Natural killer cell (primary cell): ENCODE data around the gene JPT2. TPM values are rescaled to one million over a fixed set of nuclear protein-coding genes. Genes with fewer than 3 reads are reported as not detected.

ENCODE experiments used
- ATAC-seq, 3 donors: fragments of 150-1000 bp in 2 of 3; fragments of 200-7000 bp in 1 of 3; cut with Tn5 transposase; 1 replicate in 1 of 3; 2 replicates in 2 of 3; pipeline ENCODE4 v1.10.0; 2021; ENCODE audit warnings: mild to moderate bottlenecking in 2 of 3, moderate library complexity in 2 of 3
- DNase-seq, 2 donors: peaks; one replicate each; pipeline versions ENCODE4 v3.0.0 to v3.0.0-alpha.2; 2013 to 2021; ENCODE audit warnings: mixed read lengths in 1 of 2
- H3K27ac ChIP-seq: one replicate; pipeline ENCODE4 v1.5.1; 2013; ENCODE audit warnings: mild to moderate bottlenecking, low read length
- H3K27me3 ChIP-seq: one replicate; pipeline ENCODE4 v1.6.1; 2013; ENCODE audit warnings: low read length; ENCODE audit not compliant: control insufficient read depth, insufficient read depth
- H3K36me3 ChIP-seq: one replicate; pipeline ENCODE4 v1.6.1; 2013; ENCODE audit warnings: low read length; ENCODE audit not compliant: control insufficient read depth, insufficient read depth
- H3K4me1 ChIP-seq: one replicate; pipeline ENCODE4 v1.6.1; 2013; ENCODE audit warnings: low read length; ENCODE audit not compliant: control insufficient read depth, insufficient read depth
- H3K4me3 ChIP-seq: one replicate; pipeline ENCODE4 v1.5.1; 2013; ENCODE audit warnings: low read length
- H3K9me3 ChIP-seq: one replicate; pipeline ENCODE4 v1.6.1; 2013; ENCODE audit warnings: low read length; ENCODE audit not compliant: control insufficient read depth, insufficient read depth
- H3K27ac Mint-ChIP-seq, 2 donors: one replicate each; pipeline ENCODE4 v1.8.0; 2022; ENCODE audit warnings: mild to moderate bottlenecking in 2 of 2, mixed read lengths in 2 of 2, moderate library complexity in 1 of 2
- H3K27me3 Mint-ChIP-seq, 2 donors: one replicate each; pipeline ENCODE4 v1.8.0; 2022; ENCODE audit warnings: low read depth in 2 of 2, mixed read lengths in 2 of 2
- H3K36me3 Mint-ChIP-seq: one replicate; pipeline ENCODE4 v1.8.0; 2022; ENCODE audit warnings: mixed read lengths
- H3K4me1 Mint-ChIP-seq, 2 donors: one replicate each; pipeline ENCODE4 v1.8.0; 2022; ENCODE audit warnings: mixed read lengths in 2 of 2
- H3K4me3 Mint-ChIP-seq: one replicate; pipeline ENCODE4 v1.8.0; 2022; ENCODE audit warnings: mild to moderate bottlenecking, moderate library complexity, mixed read lengths
- H3K9me3 Mint-ChIP-seq, 2 donors: one replicate each; pipeline ENCODE4 v1.8.0; 2022; ENCODE audit warnings: mixed read lengths in 2 of 2
- WGBS: methylation state at CpG from one replicate; pipeline ENCODE4 v1.1.7; 2013; ENCODE audit warnings: missing lambda C conversion rate; ENCODE audit not compliant: insufficient coverage; 5-methylcytosine and 5-hydroxymethylcytosine counted together
- intact Hi-C: fragments of 100-400 bp; cut with micrococcal nuclease; formaldehyde crosslinking; loops from one replicate; pipeline ENCODE4 v1.14.2; 2022
- total RNA-seq, 4 donors: library from RNA; stranded (reverse); fragments of 120-200 nt in 1 of 4; gene quantifications; one replicate each; pipeline versions ENCODE4 v1.2.3 to v1.2.4, GENCODE V29; 2013 to 2022
- TF ChIP-seq, protein P1 (sequence below): fragments of 200-600 bp; IDR thresholded peaks from one replicate; pipeline ENCODE4 v1.8.0; 2022; ENCODE audit warnings: antibody characterized with exemption

The JPT2 gene
- total RNA-seq, 3 donors from 2014 or later (not counting 1 experiment from before 2014, with no cell fraction given) = 12.2 to 28.4 (median 14.2) TPM

GRCh38 chr16:1650131-1650530, 27.9 kb upstream of the JPT2 start:
- WGBS = 100% methylated on average over 1 of the region's 4 CpGs
- TF ChIP-seq, protein P1, sequence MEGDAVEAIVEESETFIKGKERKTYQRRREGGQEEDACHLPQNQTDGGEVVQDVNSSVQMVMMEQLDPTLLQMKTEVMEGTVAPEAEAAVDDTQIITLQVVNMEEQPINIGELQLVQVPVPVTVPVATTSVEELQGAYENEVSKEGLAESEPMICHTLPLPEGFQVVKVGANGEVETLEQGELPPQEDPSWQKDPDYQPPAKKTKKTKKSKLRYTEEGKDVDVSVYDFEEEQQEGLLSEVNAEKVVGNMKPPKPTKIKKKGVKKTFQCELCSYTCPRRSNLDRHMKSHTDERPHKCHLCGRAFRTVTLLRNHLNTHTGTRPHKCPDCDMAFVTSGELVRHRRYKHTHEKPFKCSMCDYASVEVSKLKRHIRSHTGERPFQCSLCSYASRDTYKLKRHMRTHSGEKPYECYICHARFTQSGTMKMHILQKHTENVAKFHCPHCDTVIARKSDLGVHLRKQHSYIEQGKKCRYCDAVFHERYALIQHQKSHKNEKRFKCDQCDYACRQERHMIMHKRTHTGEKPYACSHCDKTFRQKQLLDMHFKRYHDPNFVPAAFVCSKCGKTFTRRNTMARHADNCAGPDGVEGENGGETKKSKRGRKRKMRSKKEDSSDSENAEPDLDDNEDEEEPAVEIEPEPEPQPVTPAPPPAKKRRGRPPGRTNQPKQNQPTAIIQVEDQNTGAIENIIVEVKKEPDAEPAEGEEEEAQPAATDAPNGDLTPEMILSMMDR = no peak
- H3K4me1 ChIP-seq = peaks cover 16% of the 10 kb centered on the region
- H3K27ac ChIP-seq = no peak overlapping the region
- Mint-ChIP-seq H3K27ac (no peak overlapping the region), H3K36me3 (peaks cover 10% of the 10 kb centered on the region), H3K27me3 (no peaks in the 10 kb centered on the region), H3K4me3 (no peak overlapping the region), H3K9me3 (no peaks in the 10 kb centered on the region), H3K4me1 (peaks cover 39 to 49% of the 10 kb centered on the region in 2 donors)
- H3K36me3 ChIP-seq = peaks cover 33% of the 10 kb centered on the region
- no peaks in the 10 kb centered on the region for H3K27me3 ChIP-seq
- intact Hi-C loops = no loop called here
- no peak for DNase-seq
- no peak for ATAC-seq
- H3K9me3 ChIP-seq = no peaks in the 10 kb centered on the region
- no peak overlapping the region for H3K4me3 ChIP-seq

DNA sequence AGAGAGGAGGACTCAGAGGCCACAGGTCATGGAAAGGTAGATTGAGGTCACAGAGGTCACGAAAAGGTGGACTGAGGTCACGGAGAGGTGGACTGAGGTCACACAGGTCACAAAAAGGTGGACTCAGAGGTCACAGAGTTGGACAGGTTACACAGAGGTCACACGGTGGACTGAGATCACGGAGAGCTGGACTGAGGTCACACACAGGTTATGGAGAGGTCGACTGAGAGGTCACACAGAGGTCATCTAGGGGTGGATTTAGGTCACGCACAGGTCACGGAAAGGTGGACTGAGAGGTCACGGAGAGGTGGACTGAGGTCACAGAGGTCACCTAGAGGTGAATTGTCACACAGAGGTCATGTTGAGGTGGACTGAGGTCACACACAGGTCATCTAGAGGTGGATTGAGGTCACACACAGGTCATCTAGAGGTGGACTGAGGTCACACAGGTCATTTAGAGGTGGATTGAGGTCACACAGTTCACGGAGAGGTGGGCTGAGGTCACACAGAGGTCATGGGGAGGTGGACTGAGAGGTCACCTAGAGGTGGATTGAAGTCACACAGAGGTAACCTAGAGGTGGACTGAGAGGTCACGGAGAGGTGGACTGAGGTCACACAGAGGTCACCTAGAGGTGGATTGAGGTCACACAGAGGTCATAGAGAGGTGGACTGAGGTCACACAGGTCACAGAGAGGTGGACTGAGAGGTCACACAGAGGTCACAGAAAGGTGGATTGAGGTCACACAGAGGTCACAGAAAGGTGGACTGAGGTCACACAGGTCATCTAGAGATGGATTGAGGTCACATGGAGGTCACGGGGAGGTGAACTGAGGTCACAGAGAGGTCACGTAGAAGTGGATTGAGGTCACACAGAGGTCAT, 26.7 kb upstream of the JPT2 start:
- H3K4me1 ChIP-seq = peaks cover 8% of the 10 kb centered on the region
- TF ChIP-seq, protein P1 = no peak
- Mint-ChIP-seq H3K36me3 (peaks cover 13% of the 10 kb centered on the region), H3K27ac (peak overlapping the region; percentile 54 to 89), H3K27me3 (no peaks in the 10 kb centered on the region), H3K4me3 (no peak overlapping the region), H3K9me3 (no peaks in the 10 kb centered on the region), H3K4me1 (peaks cover 27 to 42% of the 10 kb centered on the region in 2 donors)
- H3K9me3 ChIP-seq = no peaks in the 10 kb centered on the region
- 97% methylated on average over 12 of the region's 12 CpGs for WGBS
- intact Hi-C loops = no loop called here
- no peak overlapping the region for H3K4me3 ChIP-seq
- peak in 1 of 3 donors; percentile 11 for ATAC-seq
- H3K36me3 ChIP-seq = peaks cover 41% of the 10 kb centered on the region
- H3K27ac ChIP-seq = no peak overlapping the region
- H3K27me3 ChIP-seq = no peaks in the 10 kb centered on the region
- no peak for DNase-seq

DNA sequence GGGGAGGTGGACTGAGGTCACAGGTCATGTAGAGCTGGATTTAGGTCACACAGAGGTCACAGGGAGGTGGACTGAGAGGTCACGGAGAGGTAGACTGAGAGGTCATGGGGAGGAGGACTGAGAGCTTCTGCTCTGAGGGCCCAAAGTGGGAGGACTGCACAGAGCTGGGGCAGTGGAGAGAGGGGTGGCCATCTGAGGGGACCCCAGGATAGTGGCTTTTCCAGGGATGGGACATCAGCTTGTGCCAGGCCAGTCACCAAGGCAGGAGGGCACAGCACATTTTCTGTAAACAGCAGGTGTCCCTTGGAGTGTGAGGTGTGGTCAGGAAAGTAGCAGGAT, 26.1 kb upstream of the JPT2 start:
- H3K27ac ChIP-seq = no peak overlapping the region
- H3K27me3 Mint-ChIP-seq = no peaks in the 10 kb centered on the region
- no peaks in the 10 kb centered on the region for H3K9me3 Mint-ChIP-seq
- ATAC-seq = no peak
- H3K9me3 ChIP-seq = no peaks in the 10 kb centered on the region
- no peak for DNase-seq
- peaks cover 13% of the 10 kb centered on the region for H3K36me3 Mint-ChIP-seq
- no peaks in the 10 kb centered on the region for H3K27me3 ChIP-seq
- WGBS = 91% methylated on average over 1 of the region's 1 CpG
- no peak overlapping the region for H3K4me3 ChIP-seq
- H3K4me1 Mint-ChIP-seq = peaks cover 21 to 36% of the 10 kb centered on the region in 2 donors
- intact Hi-C loops = no loop called here
- TF ChIP-seq, protein P1 = no peak
- H3K4me3 Mint-ChIP-seq = no peak overlapping the region
- peak overlapping the region in 1 of 2 donors; percentile 89 for H3K27ac Mint-ChIP-seq
- H3K4me1 ChIP-seq = peaks cover 4% of the 10 kb centered on the region
- peaks cover 46% of the 10 kb centered on the region for H3K36me3 ChIP-seq
